ENCODE data around the gene FOXL2NB. TPM values are rescaled to one million over a fixed set of nuclear protein-coding genes. Genes with fewer than 3 reads are reported as not detected.

FOXL2NB gene
- polyA plus RNA-seq, 1 donor from 2014 or later = not detected

- Histone ChIP-seq H3K4me2 (ENCODE audit: low read length) (no peak overlapping the region), H3K79me2 (replicated peaks; ENCODE audit: insufficient read depth, low read length) (no peaks in the 10 kb centered on the region), H3F3A (ENCODE audit: insufficient read depth, low read length, poor library complexity, severe bottlenecking) (no peaks in the 10 kb centered on the region), H3K9me2 (ENCODE audit: insufficient read depth, low read length) (no peaks in the 10 kb centered on the region), H3K9ac (ENCODE audit: low read length) (peak overlapping the region; percentile 60), H3K4me3 (ENCODE audit: low read length) (peak overlapping the region; percentile 90), H4K20me1 (ENCODE audit: insufficient read depth) (no peaks in the 10 kb centered on the region), H2AFZ (ENCODE audit: low read depth, low read length) (no peak overlapping the region), H3K27ac (ENCODE audit: low read length) (no peak overlapping the region), H3K36me3 (ENCODE audit: insufficient read depth, low read length) (no peaks in the 10 kb centered on the region), H3K27me3 (ENCODE audit: insufficient read depth, low read depth, low read length) (no peaks in the 10 kb centered on the region), H3K9me3 (ENCODE audit: low read length) (no peaks in the 10 kb centered on the region)
- TF ChIP-seq EZH2 (IDR thresholded peaks at IDR 0.05; ENCODE audit: borderline replicate concordance, insufficient read depth, low read length, poor library complexity, severe bottlenecking) = no peak
- no peak for TF ChIP-seq POLR2AphosphoS5 (IDR thresholded peaks at IDR 0.05)
- TF ChIP-seq REST (IDR thresholded peaks at IDR 0.05; ENCODE audit: borderline replicate concordance) = no peak
Measured at GRCh38 chr3:138914870-138915502, 32.0 kb upstream of the FOXL2NB start.

GRCh38 chr3:138915503-138916498 is 31.2 kb upstream of the FOXL2NB start:
- TF ChIP-seq EP300 (conservative IDR thresholded peaks at IDR 0.05; ENCODE audit: poor library complexity, severe bottlenecking) (no peak), EZH2 (IDR thresholded peaks at IDR 0.05; ENCODE audit: borderline replicate concordance, insufficient read depth, low read length, poor library complexity, severe bottlenecking) (no peak), RAD21 (conservative IDR thresholded peaks at IDR 0.05) (peak; percentile 75), SMC3 (conservative IDR thresholded peaks at IDR 0.05; ENCODE audit: poor library complexity) (peak; percentile 92), REST (IDR thresholded peaks at IDR 0.05; ENCODE audit: borderline replicate concordance) (no peak), MXI1 (conservative IDR thresholded peaks at IDR 0.05; ENCODE audit: poor library complexity, severe bottlenecking) (peak; percentile 14), CTCF (IDR thresholded peaks at IDR 0.05; ENCODE audit: poor library complexity, severe bottlenecking) (peak; percentile 80), TAF1 (IDR thresholded peaks at IDR 0.05; ENCODE audit: low read depth) (no peak), POLR2AphosphoS5 (IDR thresholded peaks at IDR 0.05) (no peak)
- no peaks in the 10 kb centered on the region for H4K20me1 ChIP-seq (ENCODE audit: insufficient read depth)
- H3K4me2 ChIP-seq (ENCODE audit: low read length) = peak overlapping the region; percentile 93
- H3K36me3 ChIP-seq (ENCODE audit: insufficient read depth, low read length) = no peaks in the 10 kb centered on the region
- H3K27ac ChIP-seq (ENCODE audit: low read length) = no peak overlapping the region
- H3K4me3 ChIP-seq (ENCODE audit: low read length) = peak overlapping the region; percentile 90
- H3K9me3 ChIP-seq (ENCODE audit: low read length) = no peaks in the 10 kb centered on the region
- H2AFZ ChIP-seq (ENCODE audit: low read depth, low read length) = peak overlapping the region; percentile 73
- no peaks in the 10 kb centered on the region for H3K27me3 ChIP-seq (ENCODE audit: insufficient read depth, low read depth, low read length)
- H3F3A ChIP-seq (ENCODE audit: insufficient read depth, low read length, poor library complexity, severe bottlenecking) = no peaks in the 10 kb centered on the region
- H3K9ac ChIP-seq (ENCODE audit: low read length) = peak overlapping the region; percentile 60
- H3K9me2 ChIP-seq (ENCODE audit: insufficient read depth, low read length) = no peaks in the 10 kb centered on the region
- H3K79me2 ChIP-seq (replicated peaks; ENCODE audit: insufficient read depth, low read length) = no peaks in the 10 kb centered on the region

Data from neural cell (in vitro differentiated cells).